ENCODE measurements around the gene SIL1.

GRCh38 chr5:139186752-139187326, 11.3 kb downstream of the SIL1 start:
- TF ChIP-seq CTCF (conservative IDR thresholded peaks at IDR 0.05 in 1 of 2, IDR thresholded peaks at IDR 0.05 in 1 of 2; ENCODE audit: low read depth in 1 of 2, low read length in 2 of 2) (no peak), EZH2 (IDR thresholded peaks at IDR 0.05; ENCODE audit: low read length, missing control alignments) (no peak)

All from fibroblast of lung (primary cell).